IPS DF 19.7 (cell line): ENCODE data around the gene HOXA5.

Experiments
- DNase-seq: peaks from one replicate; pipeline ENCODE4 v3.0.0-alpha.2; 2013; ENCODE audit warnings: low read depth, low spot score

Gene HOXA5

GRCh38 chr7:27119412-27119911 lies 24.0 kb downstream of the HOXA5 start:
- no peak for DNase-seq

DNA sequence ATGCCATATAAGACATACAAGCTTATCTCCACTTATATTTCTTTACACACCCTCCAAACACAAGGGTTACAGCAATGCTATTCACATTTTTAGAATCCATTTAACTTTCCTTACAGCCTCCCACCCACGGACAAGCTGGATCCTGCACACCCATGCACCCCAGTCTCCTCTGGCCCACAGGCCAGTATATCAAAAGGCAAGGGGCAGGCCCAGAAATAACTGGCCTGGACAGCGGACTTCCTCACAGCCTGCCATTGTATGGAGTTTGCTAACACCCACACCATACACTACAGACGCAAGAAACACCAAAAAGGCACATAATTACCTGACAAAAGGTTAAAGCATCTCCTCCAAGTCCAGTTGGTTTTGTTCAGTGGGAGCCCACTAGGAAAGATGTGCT lies 24.9 kb downstream of the HOXA5 start:
- DNase-seq, result no peak

- no peak for DNase-seq
Observed at GRCh38 chr7:27117887-27118491, 25.5 kb downstream of the HOXA5 start.

DNA sequence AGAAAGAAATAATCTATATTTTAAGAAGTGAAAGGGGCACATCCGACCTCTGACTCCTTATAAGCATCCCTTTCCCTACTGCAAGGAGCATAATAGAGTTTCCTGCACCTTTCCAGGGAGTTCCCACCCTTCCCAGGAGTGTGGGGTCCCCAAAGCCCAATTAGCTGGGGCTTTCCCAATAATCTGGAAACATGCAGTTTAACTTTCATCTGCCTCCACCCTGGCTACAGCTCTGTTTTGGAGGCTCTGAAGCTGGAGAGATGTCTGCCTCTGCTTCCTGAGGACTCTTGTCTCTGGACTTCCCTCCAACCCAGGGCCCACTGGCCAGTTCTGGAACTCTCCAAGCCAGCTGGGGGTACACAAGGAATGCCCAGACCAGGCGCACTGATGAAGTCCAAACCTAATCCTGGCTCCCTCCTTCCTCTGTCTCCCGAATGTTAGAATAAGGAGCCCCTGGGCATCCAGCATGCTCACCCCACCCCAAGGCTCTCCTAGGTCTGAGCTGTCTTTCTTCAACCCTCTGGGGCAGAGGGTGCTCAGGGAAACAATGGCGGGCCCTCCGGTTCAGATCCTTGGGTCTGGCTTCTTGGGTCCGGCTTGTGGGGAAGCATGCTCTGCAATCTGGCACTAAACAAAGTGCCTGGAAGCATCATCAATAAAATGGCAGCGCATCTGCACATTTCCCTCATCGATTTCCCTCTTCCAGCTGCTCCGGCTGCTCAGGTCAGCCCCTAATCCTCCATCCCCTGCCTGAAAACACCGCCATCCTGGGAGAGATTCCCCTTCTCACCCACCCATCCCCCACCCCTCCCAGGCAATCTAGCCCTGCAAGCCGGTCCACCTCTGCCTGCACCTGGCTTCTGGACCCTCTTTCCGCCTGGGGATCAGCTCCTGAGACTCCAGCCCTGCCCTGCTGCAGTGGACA lies 26.3 kb downstream of the HOXA5 start:
- no peak for DNase-seq

DNA sequence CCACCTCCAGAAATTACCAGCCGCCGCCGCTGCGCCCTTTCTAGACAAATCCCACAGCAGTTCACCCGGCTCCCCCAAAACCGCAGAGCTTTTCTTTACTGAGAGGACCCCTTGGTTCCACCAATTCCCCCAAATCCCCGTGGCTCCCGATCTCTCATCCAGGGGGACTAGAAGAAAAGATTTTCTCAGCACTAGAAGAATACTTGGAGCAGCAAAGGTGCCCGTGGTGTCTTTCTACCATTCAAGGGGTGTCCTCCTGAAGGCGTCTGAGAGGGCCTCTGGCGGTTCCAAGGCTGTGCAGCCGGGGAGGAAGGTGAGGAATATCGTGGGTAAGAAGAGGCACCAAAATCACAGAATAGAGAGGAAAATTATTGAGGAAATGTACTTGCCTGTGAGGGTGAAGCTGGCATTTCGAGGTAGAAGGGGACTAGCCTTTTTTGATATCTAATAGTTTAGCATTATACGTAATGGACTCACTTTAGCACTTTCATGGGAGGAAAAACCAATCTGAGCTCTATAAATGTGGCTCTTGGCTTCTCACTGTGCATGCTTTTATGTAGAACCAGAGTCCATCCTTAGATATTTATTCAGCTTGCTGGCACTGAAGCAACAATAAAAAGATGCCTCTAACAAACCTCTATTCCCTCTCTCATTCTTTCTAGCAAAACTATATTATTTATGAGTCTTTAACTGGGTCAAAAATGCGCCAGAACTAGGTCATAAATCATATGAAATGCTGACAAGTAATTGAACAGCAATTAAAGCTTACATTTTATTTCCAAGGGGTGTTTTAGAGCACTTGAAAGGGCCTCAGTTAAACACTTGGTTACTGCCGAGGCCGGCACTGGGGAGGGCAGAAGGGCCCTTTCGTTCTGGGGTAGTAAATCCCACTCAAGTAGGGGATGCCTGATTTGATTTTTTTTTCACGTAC lies 27.2 kb downstream of the HOXA5 start:
- DNase-seq, result no peak

DNA sequence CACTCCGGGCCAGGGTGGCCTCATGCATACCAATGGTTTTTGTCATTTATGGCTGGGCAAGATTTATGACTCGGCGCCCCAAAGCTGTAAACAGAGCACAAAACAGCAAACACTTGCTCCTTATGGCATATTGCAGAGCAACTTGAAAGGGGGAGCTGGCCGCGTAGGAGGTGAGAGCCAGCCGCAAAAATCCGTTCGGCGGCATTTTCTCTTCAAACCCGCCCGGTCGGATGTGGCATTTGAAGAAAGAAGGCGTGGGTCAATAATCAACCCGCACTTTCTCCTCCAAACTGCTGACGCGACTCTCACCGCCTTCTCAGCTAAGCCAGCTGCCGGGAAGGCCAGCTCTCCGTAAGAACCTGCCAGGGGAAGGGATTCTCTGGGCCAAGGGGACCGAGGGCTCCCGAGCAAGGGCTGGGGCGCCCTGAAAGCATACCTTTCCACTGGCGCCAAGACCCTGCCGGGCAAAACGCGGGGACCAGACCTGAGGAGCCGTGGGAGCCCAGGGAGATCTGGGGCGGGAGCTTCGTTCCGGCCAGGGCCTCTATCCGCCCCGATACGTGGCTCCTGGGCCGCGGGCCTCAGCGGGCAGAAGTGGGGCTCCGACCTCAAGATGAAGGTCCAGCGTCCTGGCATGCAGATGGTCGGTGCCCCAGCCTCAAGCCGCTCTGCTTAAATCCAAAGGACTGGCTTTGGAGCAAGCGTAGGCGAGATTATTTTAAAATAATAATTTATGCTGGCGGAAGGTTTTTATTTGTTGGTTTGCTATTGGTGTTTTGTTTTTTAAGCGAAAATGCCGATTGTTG lies 28.1 kb downstream of the HOXA5 start:
- no peak for DNase-seq

DNA sequence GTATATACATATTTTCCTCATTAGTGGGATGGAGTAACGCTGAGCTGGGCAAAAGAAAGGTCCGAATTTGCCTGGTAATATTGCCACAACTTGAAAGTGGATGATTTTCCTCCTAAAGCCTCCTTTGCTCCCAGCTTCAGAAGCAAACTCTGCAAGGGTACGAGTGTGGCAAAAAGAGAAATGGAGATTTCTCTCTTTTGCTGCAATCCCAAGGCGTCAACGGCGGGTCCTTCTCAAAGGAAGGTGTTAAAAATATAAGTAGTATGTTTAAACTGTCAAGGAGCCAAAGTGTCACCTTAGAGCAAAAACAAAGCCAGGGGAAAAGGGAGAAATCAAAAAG lies 28.6 kb downstream of the HOXA5 start:
- DNase-seq, result no peak

DNA sequence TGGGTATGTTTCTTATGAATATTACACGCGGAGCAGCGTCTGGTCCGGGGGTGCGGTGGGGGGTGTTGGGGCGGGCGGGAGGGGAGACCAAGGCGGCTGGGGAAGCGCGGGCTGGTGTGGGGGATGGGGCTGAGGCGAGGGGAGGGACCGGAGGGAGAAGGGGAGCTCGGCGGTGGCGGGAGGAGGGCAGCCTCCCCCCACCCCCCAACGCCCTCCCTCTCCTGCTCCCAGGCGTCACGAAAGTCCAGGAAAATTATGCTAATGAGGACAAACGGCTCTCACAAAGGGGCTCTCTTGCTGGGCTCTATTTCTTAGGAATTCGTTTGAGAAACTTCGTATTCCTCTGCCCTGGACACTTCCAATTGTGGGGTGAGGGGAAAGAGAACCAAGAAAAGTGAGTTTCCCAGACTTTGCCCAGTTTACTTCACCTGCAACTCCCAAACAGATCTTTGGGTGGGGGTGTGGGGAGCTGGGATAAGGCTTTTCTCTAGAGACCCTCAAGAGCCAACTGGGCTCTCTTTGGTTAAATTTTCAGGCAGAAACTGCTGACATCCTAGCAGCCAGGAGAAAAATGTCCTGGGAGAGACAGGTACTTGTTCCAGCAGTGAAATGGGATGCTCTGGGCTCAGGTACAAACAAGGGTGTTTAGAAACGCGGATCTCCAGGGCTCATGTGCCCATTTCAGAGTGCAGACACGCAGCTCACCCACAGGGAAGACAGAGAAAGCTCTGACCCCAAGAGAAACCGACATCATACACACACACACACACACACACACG lies 29.3 kb downstream of the HOXA5 start:
- DNase-seq, result no peak

DNA sequence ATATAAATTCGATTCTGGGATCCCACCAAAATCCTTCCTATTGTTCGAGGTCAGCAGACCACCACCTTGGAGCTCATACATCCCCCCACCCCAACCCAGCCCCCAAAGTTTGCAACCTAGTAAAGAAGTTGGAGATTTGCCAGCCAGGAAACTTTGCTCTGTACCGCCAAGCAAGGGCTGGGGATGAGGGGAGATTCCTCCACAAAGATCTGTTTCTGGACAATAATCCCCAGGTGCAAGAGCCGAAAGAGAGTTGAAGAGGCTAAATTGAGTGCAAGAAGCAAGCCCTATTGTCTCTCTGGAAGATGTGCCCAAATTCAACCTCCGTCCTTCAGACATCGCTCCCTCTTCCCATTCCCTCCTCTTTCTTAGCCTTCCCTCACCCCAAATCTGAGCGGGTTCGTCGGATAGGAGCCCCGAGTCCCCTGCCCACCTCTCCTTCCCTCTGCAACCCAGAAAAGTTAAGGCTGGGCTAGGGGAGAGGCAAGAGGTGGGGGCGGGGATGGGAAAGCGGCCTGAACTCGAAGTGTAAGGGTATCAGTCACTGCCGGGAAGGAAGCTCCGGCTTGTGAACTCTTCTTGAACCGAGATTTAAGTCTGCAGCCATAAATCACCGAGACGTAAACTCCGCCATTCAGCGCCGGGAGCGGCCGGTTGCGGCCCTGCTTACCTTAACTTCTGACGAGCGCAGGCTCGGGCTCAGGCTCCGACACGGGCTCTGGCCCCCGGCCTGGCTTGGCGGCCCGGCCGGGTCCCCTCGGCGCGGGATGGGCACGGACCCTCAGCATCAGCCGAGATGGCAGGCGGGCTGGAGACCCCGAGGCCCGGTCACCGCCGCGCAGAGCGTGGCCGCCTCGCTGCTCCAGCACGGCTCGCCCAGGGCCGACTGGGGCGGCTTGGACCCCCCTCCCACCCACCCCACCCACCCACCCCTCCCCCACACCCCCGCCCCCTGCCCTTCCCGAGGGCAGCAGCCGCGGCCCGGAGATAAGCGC lies 30.2 kb downstream of the HOXA5 start:
- DNase-seq, result no peak

DNA sequence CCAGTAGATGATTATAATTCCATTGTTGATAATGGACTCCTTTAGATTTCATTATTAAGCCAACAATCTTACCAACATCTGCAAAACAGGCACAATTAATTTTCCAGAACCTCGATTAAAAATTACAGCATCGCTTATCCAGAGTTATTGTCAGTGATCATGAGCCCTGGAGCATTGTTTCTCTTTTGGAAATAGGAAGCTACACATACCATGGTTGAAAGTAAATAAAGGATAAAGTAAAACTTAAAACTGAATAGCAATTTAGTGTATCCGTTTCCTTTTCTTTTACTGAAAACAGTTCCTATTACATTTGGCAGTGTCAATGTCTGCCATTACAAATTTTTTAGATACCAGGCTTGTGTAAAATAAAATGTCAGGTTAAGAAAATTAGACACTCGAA lies 31.1 kb downstream of the HOXA5 start:
- DNase-seq, result no peak

DNA sequence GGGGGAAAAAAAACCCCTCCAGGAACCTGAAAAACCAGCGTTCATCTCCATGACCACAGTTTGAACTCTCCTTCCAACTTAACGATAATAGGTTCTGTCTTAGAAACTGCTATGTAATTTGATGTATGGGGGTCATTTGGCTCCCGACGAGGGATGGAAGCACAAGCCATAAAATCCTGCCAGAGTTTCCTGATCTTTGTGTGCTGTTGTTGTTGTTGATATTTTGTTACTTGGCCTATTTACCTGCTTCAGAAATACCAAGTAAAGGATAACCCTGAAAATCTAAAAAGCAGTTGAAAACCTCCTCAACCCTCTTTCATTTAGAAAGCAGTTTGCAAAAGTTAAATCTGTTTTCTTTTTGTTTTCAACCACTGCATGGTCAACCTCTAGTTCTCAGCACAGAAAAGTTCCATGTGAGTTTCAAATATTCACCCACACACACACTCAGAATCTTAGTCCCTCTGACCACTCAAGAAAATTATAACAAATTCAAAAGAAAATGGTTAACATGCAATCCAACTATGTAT lies 31.7 kb downstream of the HOXA5 start:
- no peak for DNase-seq

DNA sequence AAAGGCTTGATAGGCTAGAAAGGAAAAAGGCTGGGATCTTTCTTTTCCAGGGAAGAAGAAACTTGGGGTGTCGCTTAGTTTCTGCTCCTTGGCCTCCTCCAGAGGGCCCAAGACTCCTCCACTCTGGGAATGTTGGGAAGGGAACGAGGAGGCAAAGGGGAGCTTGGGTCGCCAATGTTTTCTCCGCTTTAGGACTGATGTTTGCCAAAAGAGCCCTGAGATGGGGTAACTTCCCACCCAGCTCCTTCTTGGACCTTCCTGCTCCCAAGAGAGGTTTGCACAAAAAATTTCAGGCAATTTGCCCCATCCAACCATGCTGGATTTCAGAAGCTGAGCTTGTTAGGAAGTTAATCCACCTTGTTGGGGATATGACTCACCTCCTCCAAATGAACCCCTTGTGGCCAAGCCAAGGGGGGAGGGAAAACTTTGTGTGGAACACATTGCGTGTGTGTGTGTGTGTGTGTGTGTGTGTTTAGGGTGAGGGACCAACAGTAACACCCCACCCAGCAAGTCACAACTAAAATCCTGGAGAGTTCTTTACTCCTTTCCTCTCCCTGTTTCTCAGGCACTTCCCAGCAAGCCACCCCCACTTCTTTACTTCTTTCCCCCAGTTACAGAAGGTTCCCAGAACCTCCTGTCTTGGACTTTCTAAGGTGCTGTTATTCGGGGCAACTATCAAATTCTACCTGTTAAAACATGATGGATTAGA lies 32.3 kb downstream of the HOXA5 start:
- no peak for DNase-seq

- DNase-seq, result no peak
Observed at GRCh38 chr7:27110186-27111031, 33.1 kb downstream of the HOXA5 start.

DNA sequence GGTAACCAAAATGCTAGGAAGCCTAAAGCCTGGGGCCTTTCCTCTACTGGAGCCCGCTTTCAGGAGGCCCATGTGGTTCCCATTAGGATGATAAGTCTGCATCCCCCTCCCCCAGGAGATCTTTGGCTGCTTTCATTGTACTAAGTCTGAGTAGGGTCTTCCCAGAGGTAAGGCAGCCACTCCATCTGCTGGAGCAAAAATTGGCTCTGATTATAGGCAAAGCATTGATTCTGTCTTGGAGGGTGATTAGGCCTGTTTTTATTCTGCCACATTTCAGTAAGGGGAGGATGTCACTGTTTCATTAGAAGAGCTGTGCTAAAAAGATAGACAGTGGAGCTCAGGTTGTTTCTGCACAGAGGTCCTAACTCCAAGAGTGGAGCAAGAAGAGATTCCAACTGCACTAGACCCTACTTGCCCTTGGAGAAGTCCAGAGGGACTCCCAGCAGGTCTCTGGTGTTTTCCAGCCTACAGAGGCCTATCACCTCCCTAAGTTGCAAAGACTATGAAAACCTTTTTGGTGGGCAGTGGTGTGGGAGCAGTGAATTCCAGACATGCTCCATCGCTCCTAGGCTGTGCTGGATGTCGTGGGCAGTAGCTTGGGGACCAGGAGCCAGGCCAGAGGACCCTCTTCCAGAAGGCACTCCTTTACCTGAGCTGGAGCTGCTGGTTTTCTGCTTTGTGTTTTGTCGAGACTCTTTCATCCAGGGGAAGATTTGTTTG lies 33.9 kb downstream of the HOXA5 start:
- DNase-seq, result no peak

- no peak for DNase-seq
Observed at GRCh38 chr7:27108390-27109127, 34.9 kb downstream of the HOXA5 start.
